Measurements from ENCODE around the gene FRMPD2. TPM values are rescaled to one million over a fixed set of nuclear protein-coding genes. Genes with fewer than 3 reads are reported as not detected.
"Not testable (repeated sequence)": the region's sequence is repeated elsewhere in the genome, so short reads cannot be mapped to it uniquely, and the experiment has no call there.

FRMPD2 gene
- total and polyA plus RNA-seq, 2 donors from 2014 or later = 0.34 to 0.47 TPM

GRCh38 chr10:48221814-48222213, 52.7 kb downstream of the FRMPD2 start:
- Histone ChIP-seq H3K4me3 (ENCODE audit: low read length in 3 of 3) (no peak overlapping the region), H3K36me3 (ENCODE audit: control insufficient read depth in 2 of 3, insufficient read depth in 3 of 3, low read length in 3 of 3) (no peaks in the 10 kb centered on the region), H3K27me3 (ENCODE audit: control insufficient read depth, insufficient read depth, low read length) (no peaks in the 10 kb centered on the region), H3K4me1 (ENCODE audit: control insufficient read depth in 2 of 3, insufficient read depth in 2 of 3, low read depth in 1 of 3, low read length in 3 of 3) (no peaks in the 10 kb centered on the region), H3K27ac (ENCODE audit: low read depth in 2 of 2, low read length in 2 of 2) (no peak overlapping the region), H3K9ac (ENCODE audit: low read length in 3 of 3) (no peak overlapping the region), H3K9me3 (ENCODE audit: control insufficient read depth in 2 of 3, insufficient read depth in 1 of 3, low read length in 3 of 3) (no peaks in the 10 kb centered on the region)
- no peak for TF ChIP-seq CTCF (IDR thresholded peaks at IDR 0.05; ENCODE audit: borderline replicate concordance, extremely low read depth, insufficient read depth)
- intact Hi-C loops (cut with DNase I) = no loop called here
- DNase-seq (no peak), FAIRE-seq (no peak)

- H3K4me3 ChIP-seq (ENCODE audit: low read length in 3 of 3); H3K9me3 ChIP-seq (ENCODE audit: control insufficient read depth in 2 of 3, insufficient read depth in 1 of 3, low read length in 3 of 3); H3K4me1 ChIP-seq (ENCODE audit: control insufficient read depth in 2 of 3, insufficient read depth in 2 of 3, low read depth in 1 of 3, low read length in 3 of 3); H3K27me3 ChIP-seq (ENCODE audit: control insufficient read depth, insufficient read depth, low read length); FAIRE-seq; H3K27ac ChIP-seq (ENCODE audit: low read depth in 2 of 2, low read length in 2 of 2); H3K36me3 ChIP-seq (ENCODE audit: control insufficient read depth in 2 of 3, insufficient read depth in 3 of 3, low read length in 3 of 3); intact Hi-C loops (cut with DNase I); DNase-seq; H3K9ac ChIP-seq (ENCODE audit: low read length in 3 of 3): not testable (repeated sequence)
Observed at GRCh38 chr10:48221031-48221430, 53.5 kb downstream of the FRMPD2 start.

GRCh38 chr10:48219194-48219593, 55.3 kb downstream of the FRMPD2 start:
- Histone ChIP-seq H3K27ac (ENCODE audit: low read depth in 2 of 2, low read length in 2 of 2) (no peak overlapping the region), H3K9me3 (ENCODE audit: control insufficient read depth in 2 of 3, insufficient read depth in 1 of 3, low read length in 3 of 3) (peaks cover 0 to 6% (median 0%) of the 10 kb centered on the region in 3 donors), H3K36me3 (ENCODE audit: control insufficient read depth in 2 of 3, insufficient read depth in 3 of 3, low read length in 3 of 3) (no peaks in the 10 kb centered on the region), H3K9ac (ENCODE audit: low read length in 3 of 3) (no peak overlapping the region), H3K27me3 (ENCODE audit: control insufficient read depth, insufficient read depth, low read length) (no peaks in the 10 kb centered on the region), H3K4me1 (ENCODE audit: control insufficient read depth in 2 of 3, insufficient read depth in 2 of 3, low read depth in 1 of 3, low read length in 3 of 3) (no peaks in the 10 kb centered on the region), H3K4me3 (ENCODE audit: low read length in 3 of 3) (no peak overlapping the region)
- no peak for TF ChIP-seq CTCF (IDR thresholded peaks at IDR 0.05; ENCODE audit: borderline replicate concordance, extremely low read depth, insufficient read depth)
- FAIRE-seq (no peak), DNase-seq (no peak)
- intact Hi-C loops (cut with DNase I) = no loop called here

GRCh38 chr10:48216744-48217143, 57.8 kb downstream of the FRMPD2 start:
- H3K27me3 ChIP-seq (ENCODE audit: control insufficient read depth, insufficient read depth, low read length) = no peaks in the 10 kb centered on the region
- no peak overlapping the region for H3K9ac ChIP-seq (ENCODE audit: low read length in 3 of 3)
- no peak for TF ChIP-seq CTCF (IDR thresholded peaks at IDR 0.05; ENCODE audit: borderline replicate concordance, extremely low read depth, insufficient read depth)
- intact Hi-C loops (cut with DNase I) = no loop called here
- no peaks in the 10 kb centered on the region for H3K4me1 ChIP-seq (ENCODE audit: control insufficient read depth in 2 of 3, insufficient read depth in 2 of 3, low read depth in 1 of 3, low read length in 3 of 3)
- FAIRE-seq = no peak
- H3K4me3 ChIP-seq (ENCODE audit: low read length in 3 of 3) = no peak overlapping the region
- H3K36me3 ChIP-seq (ENCODE audit: control insufficient read depth in 2 of 3, insufficient read depth in 3 of 3, low read length in 3 of 3) = no peaks in the 10 kb centered on the region
- H3K9me3 ChIP-seq (ENCODE audit: control insufficient read depth in 2 of 3, insufficient read depth in 1 of 3, low read length in 3 of 3) = peaks cover 0 to 6% (median 0%) of the 10 kb centered on the region in 3 donors
- DNase-seq = no peak
- H3K27ac ChIP-seq (ENCODE audit: low read depth in 2 of 2, low read length in 2 of 2) = no peak overlapping the region
